Eye (tissue), 1 donor: ENCODE measurements around the gene MAP2K4.
"Not testable (repeated sequence)": the region's sequence is repeated elsewhere in the genome, so short reads cannot be mapped to it uniquely, and the experiment has no call there.

Source experiments
- DNase-seq: peaks from one replicate; pipeline ENCODE4 v3.0.0-alpha.2; 2015

MAP2K4 gene

GRCh38 chr17:12020642-12021622 is at the start of gene MAP2K4:
MAP2K4 (plus strand) TSS chr17:12020877; CDS start chr17:12020887, 10 bp downstream.
- peak; percentile 96 for DNase-seq

GRCh38 chr17:11972741-11973140 is 47.9 kb upstream of the MAP2K4 start:
- DNase-seq: not testable (repeated sequence)

GRCh38 chr17:11979795-11980194 is 40.9 kb upstream of the MAP2K4 start:
- no peak for DNase-seq

GRCh38 chr17:11980813-11981212 is 39.9 kb upstream of the MAP2K4 start:
- DNase-seq: no peak

GRCh38 chr17:11981862-11982261 is 38.8 kb upstream of the MAP2K4 start:
- no peak for DNase-seq

- DNase-seq: no peak
These were observed 34.3 kb upstream of the MAP2K4 start for GRCh38 chr17:11986179-11986941.

GRCh38 chr17:11986942-11987329 is 33.7 kb upstream of the MAP2K4 start:
- peak; percentile 77 for DNase-seq

- DNase-seq: no peak
These were observed 30.2 kb upstream of the MAP2K4 start for GRCh38 chr17:11990363-11990983.

- no peak for DNase-seq
These were observed 29.2 kb upstream of the MAP2K4 start for GRCh38 chr17:11991461-11991860.

- DNase-seq: no peak
These were observed 23.9 kb upstream of the MAP2K4 start for GRCh38 chr17:11996722-11997146.

GRCh38 chr17:11997147-11997971 is 23.3 kb upstream of the MAP2K4 start, which contains the start of gene ZNF18:
ZNF18 (minus strand) TSS chr17:11997475; CDS start chr17:11992829, 4,646 bp downstream.
- DNase-seq: peak; percentile 98

- DNase-seq: no peak
These were observed 22.8 kb upstream of the MAP2K4 start for GRCh38 chr17:11997972-11998233.

GRCh38 chr17:11999696-12000095 is 21.0 kb upstream of the MAP2K4 start:
- no peak for DNase-seq

GRCh38 chr17:12007466-12007865 is 13.2 kb upstream of the MAP2K4 start:
- DNase-seq: peak; percentile 31

- no peak for DNase-seq
These were observed 1.0 kb downstream of the MAP2K4 start for GRCh38 chr17:12021623-12022140.

- DNase-seq: no peak
These were observed 1.6 kb downstream of the MAP2K4 start for GRCh38 chr17:12022310-12022709.

GRCh38 chr17:12024327-12024726 is 3.6 kb downstream of the MAP2K4 start:
- no peak for DNase-seq

- DNase-seq: no peak
These were observed 7.0 kb downstream of the MAP2K4 start for GRCh38 chr17:12027658-12028057.

- no peak for DNase-seq
These were observed 7.9 kb downstream of the MAP2K4 start for GRCh38 chr17:12028611-12029010.

- no peak for DNase-seq
These were observed 13.9 kb downstream of the MAP2K4 start for GRCh38 chr17:12034538-12034937.

GRCh38 chr17:12035673-12036072 is 15.0 kb downstream of the MAP2K4 start:
- DNase-seq: no peak

- no peak for DNase-seq
These were observed 17.3 kb downstream of the MAP2K4 start for GRCh38 chr17:12037970-12038369.
